ENCODE results near the gene MAGEF1. TPM values are rescaled to one million over a fixed set of nuclear protein-coding genes. Genes with fewer than 3 reads are reported as not detected.
A peak's percentile ranks its signal among the peaks of the same experiment; 100 is the strongest.

The MAGEF1 gene, protein sequence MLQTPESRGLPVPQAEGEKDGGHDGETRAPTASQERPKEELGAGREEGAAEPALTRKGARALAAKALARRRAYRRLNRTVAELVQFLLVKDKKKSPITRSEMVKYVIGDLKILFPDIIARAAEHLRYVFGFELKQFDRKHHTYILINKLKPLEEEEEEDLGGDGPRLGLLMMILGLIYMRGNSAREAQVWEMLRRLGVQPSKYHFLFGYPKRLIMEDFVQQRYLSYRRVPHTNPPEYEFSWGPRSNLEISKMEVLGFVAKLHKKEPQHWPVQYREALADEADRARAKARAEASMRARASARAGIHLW
- 60.1 and 75.9 TPM in 2 replicates for total RNA-seq (2014; rRNA removed; shearing (Covaris generic))

DNA sequence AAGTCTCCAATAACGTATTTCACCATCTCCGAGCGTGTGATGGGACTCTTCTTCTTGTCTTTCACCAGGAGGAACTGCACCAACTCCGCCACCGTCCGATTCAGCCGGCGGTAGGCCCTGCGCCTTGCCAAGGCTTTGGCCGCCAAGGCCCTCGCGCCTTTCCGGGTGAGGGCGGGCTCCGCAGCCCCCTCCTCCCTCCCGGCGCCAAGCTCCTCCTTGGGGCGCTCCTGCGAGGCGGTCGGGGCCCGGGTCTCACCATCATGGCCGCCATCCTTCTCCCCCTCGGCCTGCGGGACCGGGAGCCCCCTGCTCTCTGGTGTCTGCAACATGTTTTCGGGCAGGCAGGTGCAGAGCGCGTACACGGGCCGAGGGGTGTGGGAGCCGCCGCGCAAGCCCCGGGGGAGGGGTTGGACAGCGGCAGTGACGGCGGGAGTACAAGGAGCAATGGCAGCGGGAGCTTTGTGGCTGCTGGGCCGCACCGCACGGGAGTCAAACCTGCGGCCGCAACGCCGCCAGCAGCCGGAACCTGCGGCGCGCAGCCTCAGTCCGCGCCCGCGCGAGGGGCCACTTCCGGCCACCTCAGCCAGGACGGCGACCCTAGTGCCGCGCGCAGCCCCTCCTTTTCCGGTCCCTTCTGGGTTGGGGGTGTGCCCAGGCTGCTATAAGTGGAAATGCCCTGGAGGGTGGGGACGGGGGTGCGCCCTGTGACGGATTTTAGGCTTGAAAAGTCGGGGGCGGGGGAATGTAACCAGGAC is at the start of gene MAGEF1:
Gene MAGEF1, minus strand, starts transcription at position 572 of the 755 bp plus-strand sequence. Its CDS starts 243 bp downstream, at position 329.
- DNase-seq (ENCODE audit: low read depth) = peak; percentile 94

DNA sequence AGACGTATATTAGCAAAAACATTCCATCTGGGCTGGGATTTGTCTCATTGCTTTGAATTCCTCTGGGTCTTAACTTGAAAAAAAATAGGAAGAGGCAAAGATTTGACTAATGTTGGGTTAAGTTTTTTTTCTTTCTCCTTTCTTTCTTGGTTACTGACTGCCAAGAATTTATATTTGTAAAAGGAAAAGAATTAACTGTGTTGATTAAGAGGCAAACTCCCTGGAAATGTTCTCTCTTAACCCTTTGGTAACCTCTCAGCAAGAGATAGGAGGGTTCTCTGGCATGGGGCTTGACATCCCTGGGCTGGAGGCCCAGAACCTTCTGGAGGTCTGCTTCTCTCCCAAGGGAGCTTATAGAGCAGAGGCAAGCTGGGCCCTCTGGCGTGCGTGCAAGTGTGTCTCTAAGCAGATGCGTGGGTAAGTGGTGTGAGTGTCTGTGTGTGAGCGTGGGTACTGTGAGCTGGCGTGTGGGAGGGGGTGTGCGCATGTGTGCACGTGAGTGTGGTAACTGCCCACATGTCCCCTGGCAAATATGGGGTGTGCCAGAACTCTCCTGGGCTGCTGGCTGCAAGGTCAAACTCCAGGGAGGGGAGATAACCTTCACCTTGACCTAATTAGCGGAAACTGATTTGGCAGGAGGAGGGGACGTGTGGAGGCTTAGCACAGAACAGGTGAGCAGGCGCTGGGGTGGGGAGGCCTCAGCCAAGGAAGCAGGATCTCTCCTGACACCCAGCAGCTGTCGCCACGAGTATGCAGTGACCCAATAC is 49.4 kb upstream of the MAGEF1 start:
- no peak for DNase-seq (ENCODE audit: low read depth)

DNA sequence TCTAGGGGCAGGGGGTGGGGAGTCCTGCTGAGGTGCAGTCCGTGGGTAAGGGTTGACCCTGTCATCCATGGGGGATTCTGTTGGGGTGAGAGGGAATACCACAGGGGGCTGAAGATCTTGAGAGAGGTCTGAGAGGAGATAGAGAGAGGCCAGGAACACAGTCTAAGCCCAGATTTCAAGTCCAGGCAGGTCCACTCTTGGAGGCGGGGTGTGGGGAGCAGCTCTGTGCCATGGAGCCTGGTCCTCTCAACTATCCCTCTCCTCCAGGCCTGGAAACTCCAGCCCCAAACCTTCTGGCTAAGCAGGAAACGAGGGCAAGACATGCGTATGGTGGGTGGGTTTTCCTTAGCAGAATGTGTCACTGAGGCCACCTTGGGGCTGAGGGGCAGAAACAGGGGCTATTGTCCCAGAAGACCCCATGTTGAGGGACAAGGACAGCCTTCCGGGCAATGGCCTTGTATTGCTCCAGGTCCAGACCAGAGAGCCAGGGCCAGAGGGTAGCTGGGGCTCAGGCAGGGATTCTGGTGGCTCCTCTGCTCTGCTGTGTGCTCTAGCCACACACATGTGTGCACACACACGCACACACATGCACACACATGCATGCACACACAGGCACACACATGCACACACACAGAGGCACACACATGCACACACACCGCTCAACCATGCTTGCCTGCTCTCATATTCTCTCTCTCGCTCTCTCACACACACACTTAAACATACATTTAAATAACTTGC is 48.6 kb upstream of the MAGEF1 start:
- no peak for DNase-seq (ENCODE audit: low read depth)

DNA sequence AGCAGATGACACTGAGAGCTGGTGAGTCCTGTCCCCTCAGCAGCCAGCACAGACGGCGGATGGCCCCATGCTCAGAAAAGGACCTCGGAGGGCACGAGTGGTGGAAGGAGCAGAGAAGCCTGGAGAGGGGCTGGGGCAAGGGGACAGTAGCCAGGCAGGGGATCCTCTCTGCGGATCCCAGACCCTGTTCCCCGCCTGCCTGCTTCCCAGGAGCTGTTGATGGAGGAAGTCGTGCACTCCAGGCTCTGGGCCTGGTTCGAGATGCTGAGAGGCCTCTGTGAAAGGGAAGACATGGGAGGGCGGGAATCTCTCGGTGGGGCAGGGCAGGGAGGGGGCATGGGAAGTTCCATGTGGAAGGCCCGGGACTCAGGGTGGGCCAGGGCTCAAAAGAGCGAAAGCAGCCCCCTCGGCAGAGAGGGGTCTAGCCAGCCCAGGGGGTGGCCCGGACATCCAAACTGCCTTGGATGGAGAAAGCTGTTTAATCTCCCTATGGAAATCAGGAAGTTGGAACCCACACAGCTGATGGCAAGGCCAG is 47.9 kb upstream of the MAGEF1 start:
- no peak for DNase-seq (ENCODE audit: low read depth)

DNA sequence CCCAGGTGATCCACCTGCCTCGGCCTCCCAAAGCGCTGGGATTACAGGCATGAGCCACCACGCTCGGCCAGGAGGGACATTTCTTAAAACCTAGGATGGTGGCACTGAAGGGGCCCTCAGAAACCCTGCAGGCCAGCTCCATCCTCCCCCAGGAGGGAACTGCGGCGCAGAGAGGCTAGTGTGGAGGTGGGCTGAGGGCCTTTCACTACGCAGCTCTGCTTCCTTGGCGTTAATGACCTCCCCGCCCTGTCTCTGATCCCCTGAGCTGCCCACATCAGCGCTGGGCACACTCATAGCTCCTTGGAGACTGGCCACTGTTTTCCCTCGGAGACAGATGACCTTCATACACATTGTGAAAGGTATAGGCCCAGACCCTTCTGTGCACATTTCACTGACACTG is 46.2 kb upstream of the MAGEF1 start:
- no peak for DNase-seq (ENCODE audit: low read depth)

DNA sequence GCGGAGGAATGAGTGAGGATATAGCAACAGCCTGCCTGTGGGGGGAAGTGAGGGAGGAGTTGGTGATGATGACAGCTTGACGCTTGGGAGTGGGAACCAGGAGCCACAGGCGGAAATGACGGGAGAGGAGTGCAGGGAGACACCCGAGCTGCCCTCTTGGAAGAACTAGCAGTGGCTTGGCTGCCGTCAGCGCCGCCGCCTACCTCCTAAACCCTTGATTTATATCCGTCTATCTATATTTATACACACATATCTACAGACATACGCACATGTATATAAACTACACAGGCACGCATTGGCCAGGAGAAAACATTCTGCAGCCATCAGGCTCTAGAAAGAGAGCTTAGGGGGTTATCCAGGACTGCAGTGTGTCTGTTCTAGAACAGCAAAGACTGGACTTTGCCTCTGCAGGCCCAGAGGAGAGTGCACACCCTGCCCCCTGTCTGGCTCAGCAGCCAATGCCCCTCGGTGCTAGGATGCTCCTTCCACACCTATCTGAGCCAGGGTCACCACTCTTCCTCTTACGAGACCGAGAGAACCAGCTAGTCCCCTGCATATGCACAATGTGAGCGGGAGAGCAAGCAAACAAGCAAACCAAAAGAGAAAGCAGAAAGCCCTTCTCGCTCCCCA is 45.3 kb upstream of the MAGEF1 start:
- DNase-seq (ENCODE audit: low read depth) = peak; percentile 84

DNA sequence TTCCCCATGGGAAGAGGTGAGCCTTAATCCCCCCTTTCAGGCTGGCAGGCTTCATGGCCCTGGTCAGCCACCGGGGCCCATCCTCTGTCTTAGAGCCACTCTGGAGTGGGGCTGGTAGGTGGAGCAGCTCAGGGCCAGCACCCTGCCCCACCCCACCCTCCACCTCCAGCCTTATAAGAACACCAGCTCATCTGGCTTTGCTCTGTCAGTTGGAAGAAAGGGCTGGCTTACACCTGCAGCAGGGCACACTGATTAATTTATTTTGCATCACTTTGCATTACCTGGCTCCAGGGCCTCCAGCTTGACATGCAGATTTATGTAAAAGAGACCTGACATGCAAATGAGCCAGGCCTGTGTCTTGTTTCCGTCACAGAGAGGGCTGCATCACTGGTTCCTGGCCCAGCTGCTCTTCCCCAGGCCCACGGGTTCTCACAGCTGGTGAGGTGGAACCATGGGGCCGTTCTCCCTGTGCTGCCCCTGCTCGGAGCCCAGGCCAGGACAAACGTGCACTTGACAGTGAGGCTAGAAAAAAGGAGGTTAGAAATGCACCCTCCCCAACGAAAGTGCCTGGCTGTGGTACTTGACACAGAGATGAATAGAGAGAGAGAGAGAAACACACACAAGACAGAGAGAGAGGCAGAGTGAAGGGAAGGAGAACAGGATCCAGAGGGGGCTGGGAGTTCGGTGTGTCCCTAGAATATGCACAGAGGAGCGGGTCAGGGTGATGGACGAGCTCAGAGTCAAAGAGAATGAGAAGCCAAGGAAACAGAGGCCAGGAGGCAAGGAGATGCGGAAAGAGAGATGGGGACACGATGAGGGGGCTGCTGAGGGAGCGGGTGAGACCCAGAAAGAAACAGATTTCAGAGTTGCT is 44.5 kb upstream of the MAGEF1 start:
- DNase-seq (ENCODE audit: low read depth) = no peak

DNA sequence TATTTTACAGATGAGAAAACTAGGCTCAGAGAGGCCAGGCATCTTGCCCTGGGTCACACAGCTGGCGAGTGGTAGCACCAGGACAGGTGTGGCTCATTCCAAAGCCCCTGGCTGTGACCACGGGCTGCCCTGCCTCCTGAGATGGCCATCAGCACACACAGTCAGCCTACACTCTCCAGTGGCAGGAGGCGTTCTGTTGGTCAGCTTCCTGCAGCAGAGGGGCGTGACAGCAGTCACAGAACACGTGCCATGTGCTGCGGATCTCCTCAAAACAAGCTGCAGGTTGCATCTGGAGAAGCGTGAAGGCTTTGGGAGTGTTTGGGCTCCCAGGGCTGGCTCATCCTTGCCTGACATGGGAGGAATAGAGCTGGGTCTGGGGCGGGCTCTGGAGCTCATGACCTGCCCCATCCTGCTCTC is 43.5 kb upstream of the MAGEF1 start:
- no peak for DNase-seq (ENCODE audit: low read depth)

DNA sequence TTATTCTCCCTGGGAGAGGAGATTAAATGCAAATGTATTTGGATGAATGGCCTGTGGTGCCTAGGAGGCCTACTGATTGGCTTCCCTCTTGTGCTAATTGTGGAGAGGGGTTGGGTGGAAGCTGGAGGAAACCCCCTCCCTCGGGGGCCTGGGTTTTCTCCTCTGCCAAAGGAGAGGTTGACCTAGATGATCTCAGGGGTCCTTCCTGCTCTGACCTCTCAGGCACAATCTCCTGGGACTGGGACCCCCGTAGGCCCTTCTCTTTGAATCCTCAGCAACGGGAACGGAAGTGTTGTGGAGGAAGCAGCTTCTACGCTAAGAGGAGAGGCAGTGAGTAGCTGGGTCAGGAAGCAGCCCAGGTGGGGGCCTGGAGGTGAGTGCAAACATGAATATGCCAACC is 40.5 kb upstream of the MAGEF1 start:
- DNase-seq (ENCODE audit: low read depth) = no peak

DNA sequence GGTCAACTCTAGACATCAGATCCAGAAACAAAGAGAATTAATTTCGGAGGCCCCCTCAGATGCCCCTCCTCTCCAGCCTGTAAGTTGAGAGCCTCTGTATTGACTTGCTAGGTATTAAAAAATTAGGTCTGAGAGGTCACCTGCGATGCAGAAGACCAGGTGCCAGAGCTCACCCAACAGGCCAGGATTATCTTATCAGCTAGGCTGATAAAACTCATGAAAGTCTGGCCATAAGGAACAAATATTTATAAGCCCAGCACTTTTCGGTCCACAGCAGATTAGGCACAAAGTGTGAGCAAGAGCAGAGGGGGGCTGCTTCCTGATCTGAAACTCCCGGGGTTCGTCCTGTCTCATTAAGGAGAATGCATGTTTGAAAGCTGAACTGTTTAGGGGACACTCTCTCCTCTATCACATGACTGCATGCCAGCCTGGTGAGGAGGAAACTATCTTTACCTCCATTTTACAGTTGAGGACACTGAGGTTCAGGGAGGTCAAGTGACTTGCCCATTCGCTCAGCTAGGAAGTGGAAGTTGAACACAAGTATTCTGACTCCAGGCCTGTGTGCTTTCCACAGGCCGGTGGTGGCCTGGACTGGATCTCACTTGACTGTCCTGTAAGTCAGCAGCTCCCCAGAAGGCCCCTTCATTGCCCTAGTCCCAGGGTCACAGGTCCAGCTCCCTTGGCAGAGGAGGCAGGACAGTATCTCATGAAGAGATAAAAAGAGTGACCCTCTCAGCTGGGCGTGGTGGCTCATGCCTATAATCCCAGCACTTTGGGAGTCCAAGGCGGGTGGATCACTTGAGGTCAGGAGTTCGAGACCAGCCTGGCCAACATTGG is 39.6 kb upstream of the MAGEF1 start:
- DNase-seq (ENCODE audit: low read depth) = no peak

DNA sequence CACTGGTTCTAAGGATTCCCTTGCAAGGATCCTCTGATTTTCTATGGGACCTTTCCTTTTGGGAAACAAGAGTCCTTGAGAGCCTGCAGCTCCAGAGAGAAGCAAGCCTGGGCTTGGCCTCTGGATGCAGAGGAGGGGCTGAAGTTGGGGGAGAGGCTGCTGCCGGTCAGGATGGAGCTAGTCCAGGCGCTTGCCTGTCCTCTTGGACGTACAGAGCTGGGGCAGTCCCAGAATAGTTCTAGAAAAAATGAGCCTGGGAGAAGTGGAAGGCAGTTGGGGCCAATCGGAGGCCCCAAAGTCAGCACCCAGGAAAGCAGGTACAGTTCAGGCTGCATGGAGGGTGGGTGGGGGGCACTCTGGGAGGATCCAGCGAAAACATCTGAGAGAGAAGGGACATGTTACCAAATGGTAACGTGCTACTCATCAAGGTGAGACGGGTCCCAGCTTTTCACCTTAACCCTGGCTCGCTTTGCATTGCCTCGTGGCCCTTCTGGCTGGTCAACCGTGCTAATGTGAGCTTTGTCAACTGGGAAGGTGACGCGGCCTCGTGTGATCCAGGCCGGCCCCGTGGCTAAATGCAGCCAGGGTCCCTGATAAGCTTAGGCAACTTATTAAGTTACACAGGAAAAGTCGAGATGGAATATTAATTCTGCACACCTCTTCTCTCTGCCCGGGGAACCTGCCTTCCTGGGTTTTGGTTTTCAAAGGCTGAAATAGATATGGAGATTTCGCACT is 38.7 kb upstream of the MAGEF1 start:
- DNase-seq (ENCODE audit: low read depth) = no peak

DNA sequence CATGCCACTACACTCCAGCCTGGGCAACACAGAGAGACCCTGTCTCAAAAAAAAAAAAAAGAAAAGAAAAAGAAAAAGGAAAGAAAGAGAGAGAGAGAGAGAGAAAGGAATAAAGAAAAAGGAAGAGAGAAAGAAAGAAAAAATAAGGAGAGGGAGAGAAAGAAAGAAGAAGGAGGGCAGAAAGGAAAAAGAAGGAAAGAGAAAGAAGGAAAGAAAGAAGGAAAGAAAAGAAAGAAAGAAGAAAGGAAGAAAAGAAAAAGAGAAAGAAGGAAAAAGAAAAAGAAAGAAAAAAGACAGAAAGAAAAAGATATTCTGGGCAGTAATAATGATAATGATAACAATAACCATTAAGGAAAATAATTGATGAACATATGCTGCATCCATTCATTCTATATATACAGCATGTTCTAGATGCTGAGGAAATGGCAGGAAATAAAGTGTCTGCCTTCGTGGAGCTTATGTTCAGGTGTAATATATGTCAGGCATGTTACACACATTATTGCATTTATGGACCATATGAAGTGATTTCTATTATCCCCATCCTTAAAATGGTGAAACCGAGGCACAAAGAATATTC is 37.4 kb upstream of the MAGEF1 start:
- no peak for DNase-seq (ENCODE audit: low read depth)

DNA sequence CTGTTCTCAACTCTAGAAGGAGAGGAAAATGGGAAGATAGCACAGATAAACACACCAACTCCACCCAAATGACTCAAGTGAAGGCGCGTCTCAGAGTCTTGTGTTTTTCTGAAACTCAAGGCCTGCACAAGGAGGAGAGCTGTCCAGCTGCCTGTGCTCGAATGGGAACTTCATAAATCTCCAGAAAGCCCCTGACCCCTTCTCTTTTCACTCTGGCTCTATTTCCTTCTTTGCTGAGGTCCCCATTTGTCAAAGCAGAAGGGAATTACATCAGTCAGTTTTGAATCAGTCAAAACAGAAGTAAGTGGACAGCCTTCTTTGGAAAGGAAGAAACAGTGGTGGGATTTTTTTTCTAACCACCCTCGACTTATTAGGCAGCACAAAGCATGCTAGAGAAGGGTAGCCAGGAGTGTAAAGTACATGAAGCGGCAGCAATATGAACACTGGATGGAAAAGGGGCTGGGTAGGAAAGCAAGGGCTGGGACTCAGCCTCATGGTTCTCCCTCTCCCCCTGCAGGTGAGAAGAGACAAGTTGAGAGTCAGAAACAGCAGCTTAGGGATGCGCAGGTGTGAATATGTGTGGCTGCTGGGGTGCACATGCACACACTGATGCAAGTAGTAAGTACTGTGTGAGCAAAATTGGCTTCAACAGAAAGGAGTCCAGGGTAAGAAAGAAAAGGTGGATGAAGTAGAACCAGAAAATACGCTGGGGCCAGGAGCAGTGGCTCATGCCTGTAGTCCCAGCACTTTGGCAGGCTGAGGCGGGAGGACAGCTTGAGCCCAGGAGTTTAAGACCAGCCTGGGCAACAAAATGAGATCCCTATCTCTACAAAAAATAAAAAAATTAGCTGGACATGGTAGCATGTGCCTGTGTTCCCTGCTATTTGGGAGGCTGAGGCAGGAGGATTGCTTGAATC is 36.6 kb upstream of the MAGEF1 start:
- no peak for DNase-seq (ENCODE audit: low read depth)

DNA sequence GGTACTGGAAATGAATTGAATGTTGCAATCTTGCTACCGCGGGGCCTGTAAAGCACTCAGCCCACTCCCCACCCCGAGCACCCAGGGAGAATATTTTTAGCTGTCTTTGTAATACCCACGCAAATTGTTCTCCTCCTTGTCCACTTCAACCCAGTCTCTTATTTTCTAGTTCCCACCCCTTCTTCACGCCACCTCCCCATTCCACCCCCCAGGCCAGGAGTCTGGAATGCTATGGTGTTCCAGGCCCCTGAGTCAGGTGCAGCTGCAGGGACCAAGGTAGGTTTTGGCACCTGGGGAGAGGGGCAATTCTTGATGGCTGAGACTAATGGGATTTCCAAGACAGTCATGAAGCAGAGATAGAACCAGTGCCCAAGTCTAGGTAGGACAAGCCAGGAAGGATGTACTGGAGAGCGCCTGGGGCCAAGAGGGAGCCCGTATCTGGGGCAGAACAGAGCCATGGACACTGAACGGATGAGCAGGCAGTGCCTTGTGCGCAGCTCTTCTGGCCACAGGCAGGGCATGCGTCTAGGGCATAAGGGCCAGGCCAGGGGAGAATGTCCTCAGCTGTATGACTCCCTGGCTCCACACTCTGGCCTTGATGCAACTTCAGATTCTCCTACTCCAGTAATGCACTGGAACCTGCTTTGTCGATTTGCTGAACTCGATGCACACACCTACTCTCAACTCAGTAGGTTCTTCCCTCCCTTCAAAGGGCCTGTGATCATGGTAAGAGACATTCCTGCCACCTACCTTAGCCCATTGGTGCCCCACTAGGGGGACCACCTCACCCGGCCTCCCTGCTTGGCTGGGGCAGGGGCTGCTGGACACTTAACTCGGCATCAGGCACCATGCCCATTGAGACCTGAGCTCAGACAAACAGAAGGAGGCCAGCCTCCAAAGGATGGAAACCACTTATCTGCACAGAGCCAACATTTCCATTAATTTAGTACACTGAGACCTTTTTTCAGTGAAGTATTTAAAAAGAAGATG is 34.6 kb upstream of the MAGEF1 start:
- no peak for DNase-seq (ENCODE audit: low read depth)

DNA sequence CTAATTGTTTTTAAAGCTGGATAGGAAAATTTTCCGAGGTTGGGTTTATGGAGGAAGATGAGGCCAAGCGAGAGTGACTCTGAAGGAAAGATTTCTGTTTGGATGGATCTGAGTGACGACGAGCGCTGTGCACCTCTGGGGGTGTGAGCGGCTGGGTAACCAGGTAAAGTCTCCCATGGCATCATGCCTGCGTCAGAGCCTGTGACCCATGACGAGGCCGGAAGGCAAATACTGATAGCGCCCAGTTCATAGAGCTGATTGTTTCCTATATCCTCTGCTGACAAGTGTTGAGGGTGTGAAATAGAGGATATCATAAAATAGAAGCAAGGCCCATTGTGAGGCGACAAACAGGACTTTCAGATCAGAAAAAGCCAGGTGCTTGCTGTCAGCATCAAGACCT is 33.7 kb upstream of the MAGEF1 start:
- no peak for DNase-seq (ENCODE audit: low read depth)

DNA sequence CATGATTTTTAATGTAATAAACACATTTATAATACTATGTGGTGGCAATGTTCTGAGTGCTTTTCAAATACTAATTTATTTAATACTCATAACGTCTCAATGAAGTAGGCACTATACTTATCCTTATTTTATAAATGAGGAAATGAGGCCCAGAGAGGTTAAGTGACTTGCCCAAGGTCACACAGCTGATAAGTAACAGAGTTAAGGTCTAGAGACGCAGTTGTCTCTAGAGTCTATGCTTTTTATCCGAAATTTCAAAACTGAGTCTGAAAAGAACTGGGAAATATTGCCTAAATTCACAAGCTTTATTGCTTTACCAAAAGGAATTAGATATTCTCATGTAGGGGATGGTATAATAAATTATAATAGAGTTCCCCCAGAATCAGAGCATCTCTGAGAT is 31.4 kb upstream of the MAGEF1 start:
- no peak for DNase-seq (ENCODE audit: low read depth)
